Measurements from ENCODE around the gene KATNA1. TPM values are rescaled to one million over a fixed set of nuclear protein-coding genes. Genes with fewer than 3 reads are reported as not detected.
A peak's percentile ranks its signal among the peaks of the same experiment; 100 is the strongest.

KATNA1 gene
- total RNA-seq, 1 experiment from 2014 or later = 20.6 TPM

- intact Hi-C loops (cut with micrococcal nuclease) = loop anchor here (5.0 kb wide), 2 partner anchors 79 to 149 kb away; partner anchors contain the start of genes KATNA1 and LATS1
- no peaks in the 10 kb centered on the region for H3K36me3 ChIP-seq (ENCODE audit: control insufficient read depth in 1 of 2, insufficient read depth in 2 of 2, low read length in 2 of 2)
- no peak for TF ChIP-seq CTCF (IDR thresholded peaks at IDR 0.05 in 2 of 3, conservative IDR thresholded peaks at IDR 0.05 in 1 of 3; ENCODE audit: borderline replicate concordance in 1 of 3, insufficient read depth in 1 of 3, low read depth in 2 of 3, low read length in 2 of 3)
- TF ChIP-seq ATF3 (IDR thresholded peaks at IDR 0.05) = no peak
- H3K27me3 ChIP-seq (ENCODE audit: insufficient read depth, low read length) = no peaks in the 10 kb centered on the region
- H3K27ac ChIP-seq (ENCODE audit: low read depth, low read length) = no peak overlapping the region
- H3K4me1 ChIP-seq (ENCODE audit: control insufficient read depth in 1 of 2, insufficient read depth in 2 of 2, low read length in 2 of 2) = peaks cover 8 to 12% of the 10 kb centered on the region in 2 experiments; a peak in 3 of 4 replicates
- H3K9me3 ChIP-seq (ENCODE audit: control insufficient read depth in 1 of 2, insufficient read depth in 1 of 2, low read depth in 1 of 2, low read length in 2 of 2) = no peaks in the 10 kb centered on the region
- DNase-seq (ENCODE audit: low read depth, low spot score) (no peak), ATAC-seq (no peak)
- H3K9me2 ChIP-seq (ENCODE audit: insufficient read depth) = no peaks in the 10 kb centered on the region
- H4K20me1 ChIP-seq (ENCODE audit: insufficient read depth) = no peaks in the 10 kb centered on the region
- 0 out of 2 replicates have a peak overlapping the region, but pooled peaks have one; percentile 83 for H3K4me2 ChIP-seq (ENCODE audit: low read length)
- BruUV-seq (replicated peaks) = TSS peak; percentile 68
- no peak overlapping the region for H3K4me3 ChIP-seq (replicated peaks in 1 of 2; ENCODE audit: low read depth in 1 of 2, low read length in 2 of 2)
- peaks cover 27% of the 10 kb centered on the region for H3K79me2 ChIP-seq (ENCODE audit: insufficient read depth, low read length)
- ChIA-PET RAD21 (ENCODE audit: low non-redundant PET in 1 of 2, low total read pairs in 2 of 2, uncharacterized antibody in 2 of 2, unreplicated experiment in 2 of 2) (no interaction called here), CTCF (no interaction called here), POLR2A (no interaction called here)
- H2AFZ ChIP-seq (ENCODE audit: low read depth, low read length, poor library complexity, severe bottlenecking) = no peak overlapping the region
- H3K9ac ChIP-seq (ENCODE audit: low read length) = no peak overlapping the region
Measured at GRCh38 chr6:149567945-149568585, 80.4 kb downstream of the KATNA1 start.

- peaks cover 8 to 12% of the 10 kb centered on the region in 2 experiments; a peak in 3 of 4 replicates for H3K4me1 ChIP-seq (ENCODE audit: control insufficient read depth in 1 of 2, insufficient read depth in 2 of 2, low read length in 2 of 2)
- no peaks in the 10 kb centered on the region for H3K36me3 ChIP-seq (ENCODE audit: control insufficient read depth in 1 of 2, insufficient read depth in 2 of 2, low read length in 2 of 2)
- no peaks in the 10 kb centered on the region for H3K9me2 ChIP-seq (ENCODE audit: insufficient read depth)
- peak overlapping the region; percentile 83 for H3K4me2 ChIP-seq (ENCODE audit: low read length)
- H3K9me3 ChIP-seq (ENCODE audit: control insufficient read depth in 1 of 2, insufficient read depth in 1 of 2, low read depth in 1 of 2, low read length in 2 of 2) = no peaks in the 10 kb centered on the region
- H3K9ac ChIP-seq (ENCODE audit: low read length) = peak overlapping the region; percentile 90
- H3K4me3 ChIP-seq (replicated peaks in 1 of 2; ENCODE audit: low read depth in 1 of 2, low read length in 2 of 2) = peak overlapping the region; percentile 86 to 94
- DNase-seq (ENCODE audit: low read depth, low spot score) (no peak), ATAC-seq (no peak)
- intact Hi-C loops (cut with micrococcal nuclease) = loop anchor here (5.0 kb wide), 2 partner anchors 80 to 150 kb away; partner anchors contain the start of genes KATNA1 and LATS1
- no TSS peak for BruUV-seq (replicated peaks)
- peak overlapping the region; percentile 71 for H3K27ac ChIP-seq (ENCODE audit: low read depth, low read length)
- no peaks in the 10 kb centered on the region for H3K27me3 ChIP-seq (ENCODE audit: insufficient read depth, low read length)
- ChIA-PET RAD21 (ENCODE audit: low non-redundant PET in 1 of 2, low total read pairs in 2 of 2, uncharacterized antibody in 2 of 2, unreplicated experiment in 2 of 2) (no interaction called here), CTCF (no interaction called here), POLR2A (no interaction called here)
- peaks cover 24% of the 10 kb centered on the region for H3K79me2 ChIP-seq (ENCODE audit: insufficient read depth, low read length)
- H2AFZ ChIP-seq (ENCODE audit: low read depth, low read length, poor library complexity, severe bottlenecking) = no peak overlapping the region
- H4K20me1 ChIP-seq (ENCODE audit: insufficient read depth) = no peaks in the 10 kb centered on the region
- TF ChIP-seq SIN3A (IDR thresholded peaks at IDR 0.05; ENCODE audit: low read depth) (no peak), ZBTB33 (IDR thresholded peaks at IDR 0.05; ENCODE audit: extremely low read depth, insufficient replicate concordance, low read length) (no peak), RAD21 (IDR thresholded peaks at IDR 0.05; ENCODE audit: low read depth) (no peak), ZFX (IDR thresholded peaks at IDR 0.05) (no peak), TCF7L2 (IDR thresholded peaks at IDR 0.05; ENCODE audit: borderline replicate concordance, extremely low read depth, insufficient read depth, insufficient read length) (no peak), EZH2phosphoT487 (IDR thresholded peaks at IDR 0.05; ENCODE audit: borderline replicate concordance) (no peak), EZH2 (IDR thresholded peaks at IDR 0.05) (no peak), POLR2AphosphoS5 (IDR thresholded peaks at IDR 0.05; ENCODE audit: low read depth, low read length) (no peak)
Measured at GRCh38 chr6:149567194-149567586, 81.3 kb downstream of the KATNA1 start.
